GM23338 (cell line): Measurements from ENCODE around the gene NXN. TPM values are rescaled to one million over a fixed set of nuclear protein-coding genes. Genes with fewer than 3 reads are reported as not detected.

Source experiments
- ATAC-seq: fragments of 200-7000 bp; cut with Tn5 transposase; 3 replicates; pipeline ENCODE4 v1.9.1; 2020
- DNase-seq: peaks from one replicate; pipeline ENCODE4 v3.0.0-alpha.2; 2015; ENCODE audit warnings: low spot score
- H2AFZ ChIP-seq: fragments of 200-600 bp; sonication (generic); 2 replicates; pipeline ENCODE4 v1.8.0; 2016; ENCODE audit warnings: antibody characterized with exemption, mild to moderate bottlenecking, moderate library complexity
- H3F3A ChIP-seq: fragments of 200-600 bp; sonication (generic); replicated peaks from 2 replicates; pipeline ENCODE4 v1.8.0; 2017; ENCODE audit warnings: antibody characterized with exemption, mixed run types, low read depth
- H3K27ac ChIP-seq: fragments of 200-600 bp; sonication (generic); 2 replicates; pipeline ENCODE4 v1.6.1; 2016; ENCODE audit warnings: low read depth
- H3K27me3 ChIP-seq: fragments of 200-600 bp; sonication (generic); 2 replicates; pipeline ENCODE4 v1.8.0; 2016; ENCODE audit warnings: mild to moderate bottlenecking, mixed run types, moderate library complexity; ENCODE audit not compliant: insufficient read depth
- H3K36me3 ChIP-seq: fragments of 200-600 bp; sonication (generic); 2 replicates; pipeline ENCODE4 v1.8.0; 2016; ENCODE audit warnings: mild to moderate bottlenecking; ENCODE audit not compliant: insufficient read depth
- H3K4me1 ChIP-seq: fragments of 200-600 bp; sonication (generic); 2 replicates; pipeline ENCODE4 v1.8.0; 2016; ENCODE audit warnings: mild to moderate bottlenecking, moderate library complexity; ENCODE audit not compliant: insufficient read depth
- H3K4me2 ChIP-seq: fragments of 200-600 bp; sonication (generic); 2 replicates; pipeline ENCODE4 v1.7.1; 2017; ENCODE audit warnings: mixed run types
- H3K4me3 ChIP-seq: fragments of 200-600 bp; sonication (generic); 2 replicates; pipeline ENCODE4 v1.6.1; 2016; ENCODE audit warnings: mixed run types
- H3K79me2 ChIP-seq: fragments of 200-600 bp; sonication (generic); replicated peaks from 2 replicates; pipeline ENCODE4 v1.8.0; 2017; ENCODE audit warnings: mild to moderate bottlenecking; ENCODE audit not compliant: insufficient read depth
- H3K9me2 ChIP-seq: fragments of 200-600 bp; sonication (generic); 2 replicates; pipeline ENCODE4 v1.8.0; 2017; ENCODE audit not compliant: insufficient read depth
- H4K20me1 ChIP-seq: fragments of 200-600 bp; sonication (generic); replicated peaks from 2 replicates; pipeline ENCODE4 v1.8.0; 2017; ENCODE audit warnings: mild to moderate bottlenecking; ENCODE audit not compliant: insufficient read depth
- H3K27ac Mint-ChIP-seq: 2 replicates; pipeline ENCODE4 v1.8.0; 2020; ENCODE audit warnings: inconsistent platforms, mild to moderate bottlenecking, moderate library complexity, mixed read lengths
- H3K27me3 Mint-ChIP-seq: 3 replicates; pipeline ENCODE4 v1.8.0; 2022; ENCODE audit warnings: low read depth, mild to moderate bottlenecking, moderate library complexity, mixed read lengths, inconsistent platforms; ENCODE audit not compliant: insufficient read depth, poor library complexity
- H3K36me3 Mint-ChIP-seq: 3 replicates; pipeline ENCODE4 v1.8.0; 2021; ENCODE audit warnings: low read depth, mild to moderate bottlenecking, inconsistent platforms, moderate library complexity, mixed read lengths
- H3K4me1 Mint-ChIP-seq: 3 replicates; pipeline ENCODE4 v1.8.0; 2020; ENCODE audit warnings: mild to moderate bottlenecking, inconsistent platforms, mixed read lengths
- H3K4me3 Mint-ChIP-seq: 3 replicates; pipeline ENCODE4 v1.8.0; 2021; ENCODE audit warnings: moderate library complexity, mild to moderate bottlenecking, inconsistent platforms, mixed read lengths
- H3K9me3 Mint-ChIP-seq: 3 replicates; pipeline ENCODE4 v1.8.0; 2020; ENCODE audit warnings: moderate library complexity, mild to moderate bottlenecking, inconsistent platforms, mixed read lengths
- CREB1 ChIP-seq: fragments of 250-450 bp; sonication (Bioruptor Pico); IDR thresholded peaks from 2 replicates; pipeline ENCODE4 v1.5.0; 2020; ENCODE audit warnings: low read depth, mild to moderate bottlenecking, moderate library complexity
- EZH2 ChIP-seq: fragments of 200-600 bp; sonication (generic); IDR thresholded peaks from one replicate; pipeline ENCODE4 v1.8.0; 2017; ENCODE audit warnings: antibody characterized with exemption, mild to moderate bottlenecking, low read depth; ENCODE audit not compliant: unreplicated experiment
- EZH2phosphoT487 ChIP-seq: fragments of 200-600 bp; sonication (generic); IDR thresholded peaks from one replicate; pipeline ENCODE4 v1.8.1; 2018; ENCODE audit warnings: antibody characterized with exemption; ENCODE audit not compliant: unreplicated experiment
- JUNB ChIP-seq: IDR thresholded peaks from one replicate; pipeline ENCODE4 v1.6.1; 2016; ENCODE audit warnings: antibody characterized with exemption; ENCODE audit not compliant: unreplicated experiment
- NANOG ChIP-seq: IDR thresholded peaks from 2 replicates; pipeline ENCODE4 v1.6.1; 2016; ENCODE audit warnings: antibody characterized with exemption, borderline replicate concordance
- POLR2AphosphoS5 ChIP-seq: IDR thresholded peaks from 2 replicates; pipeline ENCODE4 v1.6.1; 2016; ENCODE audit warnings: antibody characterized with exemption, low read depth
- REST ChIP-seq: IDR thresholded peaks from one replicate; pipeline ENCODE4 v1.6.1; 2018; ENCODE audit warnings: antibody characterized with exemption; ENCODE audit not compliant: unreplicated experiment
- STAT1 ChIP-seq: IDR thresholded peaks from one replicate; pipeline ENCODE4 v1.6.1; 2016; ENCODE audit warnings: antibody characterized with exemption; ENCODE audit not compliant: unreplicated experiment
- ZNF114 ChIP-seq: fragments of 250-450 bp; sonication (Bioruptor Pico); IDR thresholded peaks from 2 replicates; pipeline ENCODE4 v1.5.0; 2020; ENCODE audit warnings: mild to moderate bottlenecking, moderate library complexity
- ZNF331 ChIP-seq: fragments of 250-450 bp; sonication (Bioruptor Pico); IDR thresholded peaks from 2 replicates; pipeline ENCODE4 v1.5.0; 2020; ENCODE audit warnings: low read depth, mild to moderate bottlenecking, moderate library complexity
- ZNF462 ChIP-seq: fragments of 250-450 bp; sonication (Bioruptor Pico); IDR thresholded peaks from 2 replicates; pipeline ENCODE4 v1.5.0; 2020; ENCODE audit warnings: mild to moderate bottlenecking, moderate library complexity
- polyA plus RNA-seq: library from polyadenylated mRNA; unstranded; fragments of >200 nt; fragmentation: Nextera tagmentation; extraction: Ambion mirVana; gene quantifications from 2 replicates; pipeline ENCODE4 v1.2.1, GENCODE V29; 2016
- total RNA-seq: library from RNA; depleted of rRNA; stranded (reverse); fragments of >200 nt; shearing (Covaris generic); gene quantifications from 2 replicates; pipeline ENCODE4 v1.2.3, GENCODE V29; 2014
- TF ChIP-seq, protein P1 (sequence below): IDR thresholded peaks from 2 replicates; pipeline ENCODE4 v1.6.1; 2016; ENCODE audit warnings: antibody characterized with exemption
- TF ChIP-seq, protein P2 (sequence below), 2 experiments: fragments of 200-600 bp in 1 of 2; sonication (generic) in 1 of 2; conservative IDR thresholded peaks; 2 replicates each; pipeline versions ENCODE4 v1.5.1 to v1.6.1; 2016 to 2017; ENCODE audit warnings: antibody characterized with exemption in 2 of 2, low read depth in 2 of 2, mild to moderate bottlenecking in 2 of 2, moderate library complexity in 1 of 2

The NXN gene
- total and polyA plus RNA-seq, 2 experiments from 2014 or later = 31.8 to 105 TPM

DNA sequence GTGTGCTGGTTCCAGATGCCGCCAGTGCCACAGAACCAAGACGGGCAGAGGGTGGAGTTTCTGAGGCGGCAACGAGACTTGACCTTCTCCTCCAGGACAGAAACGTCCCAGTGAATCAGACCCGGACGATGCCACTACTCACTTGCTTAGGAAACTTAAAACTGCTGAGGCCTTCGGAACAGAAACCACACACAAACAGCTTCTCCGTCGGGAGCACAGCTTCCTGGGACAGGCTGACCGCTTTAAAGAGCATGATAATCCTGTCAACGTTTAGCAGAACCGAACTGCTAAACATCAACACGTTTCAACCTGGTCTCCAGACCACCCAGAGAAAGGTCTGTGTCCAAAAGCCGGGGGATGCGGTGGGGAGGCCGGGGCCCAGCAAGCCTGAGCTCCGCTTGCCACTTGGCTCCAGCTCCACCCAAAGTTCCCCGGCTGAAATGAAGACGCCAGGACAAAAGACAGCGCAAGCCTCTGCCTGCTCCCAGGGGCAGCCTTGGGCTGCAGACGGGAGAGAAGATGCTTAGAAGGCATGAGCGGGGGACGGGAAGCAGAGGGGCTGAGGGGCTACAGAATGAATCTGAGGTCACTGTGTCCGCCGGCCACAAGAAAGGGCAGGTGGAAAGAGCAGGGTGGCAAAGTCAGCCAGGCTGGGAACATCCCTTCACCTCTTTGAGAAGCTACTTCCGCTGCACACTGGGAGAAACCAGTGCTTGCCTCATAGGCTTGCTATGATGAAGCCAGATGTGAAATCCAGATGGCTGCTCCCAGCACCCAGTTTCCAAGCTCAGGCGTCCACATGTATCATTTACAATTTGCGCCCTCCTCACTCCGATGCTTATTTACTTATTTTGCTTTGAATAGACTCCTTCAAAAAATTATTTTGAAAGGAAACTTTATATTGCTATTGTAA lies 128.5 kb downstream of the NXN start:
- TF ChIP-seq, protein P1, sequence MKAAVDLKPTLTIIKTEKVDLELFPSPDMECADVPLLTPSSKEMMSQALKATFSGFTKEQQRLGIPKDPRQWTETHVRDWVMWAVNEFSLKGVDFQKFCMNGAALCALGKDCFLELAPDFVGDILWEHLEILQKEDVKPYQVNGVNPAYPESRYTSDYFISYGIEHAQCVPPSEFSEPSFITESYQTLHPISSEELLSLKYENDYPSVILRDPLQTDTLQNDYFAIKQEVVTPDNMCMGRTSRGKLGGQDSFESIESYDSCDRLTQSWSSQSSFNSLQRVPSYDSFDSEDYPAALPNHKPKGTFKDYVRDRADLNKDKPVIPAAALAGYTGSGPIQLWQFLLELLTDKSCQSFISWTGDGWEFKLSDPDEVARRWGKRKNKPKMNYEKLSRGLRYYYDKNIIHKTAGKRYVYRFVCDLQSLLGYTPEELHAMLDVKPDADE = no peak
- no peak for TF ChIP-seq REST
- TF ChIP-seq EZH2phosphoT487 = no peak
- TF ChIP-seq JUNB = no peak
- TF ChIP-seq ZNF331 (CRISPR knock-in tag) = no peak
- no peak for TF ChIP-seq ZNF462 (CRISPR knock-in tag)
- no peak for TF ChIP-seq EZH2
- TF ChIP-seq CREB1 (CRISPR knock-in tag) = no peak
- no peak for TF ChIP-seq STAT1
- TF ChIP-seq ZNF114 (CRISPR knock-in tag) = no peak
- TF ChIP-seq, protein P2, sequence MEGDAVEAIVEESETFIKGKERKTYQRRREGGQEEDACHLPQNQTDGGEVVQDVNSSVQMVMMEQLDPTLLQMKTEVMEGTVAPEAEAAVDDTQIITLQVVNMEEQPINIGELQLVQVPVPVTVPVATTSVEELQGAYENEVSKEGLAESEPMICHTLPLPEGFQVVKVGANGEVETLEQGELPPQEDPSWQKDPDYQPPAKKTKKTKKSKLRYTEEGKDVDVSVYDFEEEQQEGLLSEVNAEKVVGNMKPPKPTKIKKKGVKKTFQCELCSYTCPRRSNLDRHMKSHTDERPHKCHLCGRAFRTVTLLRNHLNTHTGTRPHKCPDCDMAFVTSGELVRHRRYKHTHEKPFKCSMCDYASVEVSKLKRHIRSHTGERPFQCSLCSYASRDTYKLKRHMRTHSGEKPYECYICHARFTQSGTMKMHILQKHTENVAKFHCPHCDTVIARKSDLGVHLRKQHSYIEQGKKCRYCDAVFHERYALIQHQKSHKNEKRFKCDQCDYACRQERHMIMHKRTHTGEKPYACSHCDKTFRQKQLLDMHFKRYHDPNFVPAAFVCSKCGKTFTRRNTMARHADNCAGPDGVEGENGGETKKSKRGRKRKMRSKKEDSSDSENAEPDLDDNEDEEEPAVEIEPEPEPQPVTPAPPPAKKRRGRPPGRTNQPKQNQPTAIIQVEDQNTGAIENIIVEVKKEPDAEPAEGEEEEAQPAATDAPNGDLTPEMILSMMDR (conservative IDR thresholded peaks at IDR 0.05; ENCODE audit: low read depth in 2 of 2) = no peak
- no peak for TF ChIP-seq POLR2AphosphoS5
- TF ChIP-seq NANOG = no peak
- peaks cover 81% of the 10 kb centered on the region for H3K79me2 ChIP-seq
- ATAC-seq (peak; percentile 20), DNase-seq (no peak)
- peak overlapping the region; percentile 54 for H3K27ac Mint-ChIP-seq
- no peaks in the 10 kb centered on the region for H3K9me2 ChIP-seq
- no peaks in the 10 kb centered on the region for H3K27me3 ChIP-seq
- H3K27ac ChIP-seq = no peak overlapping the region
- H3K36me3 ChIP-seq = no peaks in the 10 kb centered on the region
- H4K20me1 ChIP-seq = peaks cover 36% of the 10 kb centered on the region
- H3K4me2 ChIP-seq = no peak overlapping the region
- H3K4me1 Mint-ChIP-seq = peaks cover 61% of the 10 kb centered on the region
- H3F3A ChIP-seq = no peaks in the 10 kb centered on the region
- no peak overlapping the region for H3K4me3 Mint-ChIP-seq
- H2AFZ ChIP-seq = no peak overlapping the region
- H3K4me1 ChIP-seq = peaks cover 36% of the 10 kb centered on the region
- peaks cover 9% of the 10 kb centered on the region for H3K27me3 Mint-ChIP-seq
- no peaks in the 10 kb centered on the region for H3K36me3 Mint-ChIP-seq
- H3K4me3 ChIP-seq = no peak overlapping the region
- no peaks in the 10 kb centered on the region for H3K9me3 Mint-ChIP-seq
